Peyer's patch (tissue), 4 donors: ENCODE results near the gene NRG3.

Experiments used
- CTCF ChIP-seq, 6 experiments: fragments of 450-650 bp in 4 of 6; fragments of 200-600 bp in 2 of 6; sonication (generic) in 1 of 6; IDR thresholded peaks; one replicate each; pipeline ENCODE4 v1.5.1; 2017 to 2019; ENCODE audit warnings: antibody characterized with exemption in 6 of 6, mild to moderate bottlenecking in 3 of 6, moderate library complexity in 1 of 6
- POLR2A ChIP-seq, 2 donors: fragments of 450-650 bp; IDR thresholded peaks; one replicate each; pipeline ENCODE4 v1.5.1; 2017; ENCODE audit warnings: antibody characterized with exemption in 2 of 2, mild to moderate bottlenecking in 2 of 2, moderate library complexity in 2 of 2

GRCh38 chr10:81915504-81915897 lies 40.5 kb downstream of the NRG3 start:
- TF ChIP-seq CTCF (IDR thresholded peaks at IDR 0.05) (no peak), POLR2A (IDR thresholded peaks at IDR 0.05) (no peak)
